ENCODE results near the gene ZBTB32. TPM values are rescaled to one million over a fixed set of nuclear protein-coding genes. Genes with fewer than 3 reads are reported as not detected.
A peak's percentile ranks its signal among the peaks of the same experiment; 100 is the strongest.

ZBTB32 gene
- total RNA-seq, 6 donors from 2014 or later = 0.20 to 0.55 (median 0.30) TPM; not detected in 3

DNA sequence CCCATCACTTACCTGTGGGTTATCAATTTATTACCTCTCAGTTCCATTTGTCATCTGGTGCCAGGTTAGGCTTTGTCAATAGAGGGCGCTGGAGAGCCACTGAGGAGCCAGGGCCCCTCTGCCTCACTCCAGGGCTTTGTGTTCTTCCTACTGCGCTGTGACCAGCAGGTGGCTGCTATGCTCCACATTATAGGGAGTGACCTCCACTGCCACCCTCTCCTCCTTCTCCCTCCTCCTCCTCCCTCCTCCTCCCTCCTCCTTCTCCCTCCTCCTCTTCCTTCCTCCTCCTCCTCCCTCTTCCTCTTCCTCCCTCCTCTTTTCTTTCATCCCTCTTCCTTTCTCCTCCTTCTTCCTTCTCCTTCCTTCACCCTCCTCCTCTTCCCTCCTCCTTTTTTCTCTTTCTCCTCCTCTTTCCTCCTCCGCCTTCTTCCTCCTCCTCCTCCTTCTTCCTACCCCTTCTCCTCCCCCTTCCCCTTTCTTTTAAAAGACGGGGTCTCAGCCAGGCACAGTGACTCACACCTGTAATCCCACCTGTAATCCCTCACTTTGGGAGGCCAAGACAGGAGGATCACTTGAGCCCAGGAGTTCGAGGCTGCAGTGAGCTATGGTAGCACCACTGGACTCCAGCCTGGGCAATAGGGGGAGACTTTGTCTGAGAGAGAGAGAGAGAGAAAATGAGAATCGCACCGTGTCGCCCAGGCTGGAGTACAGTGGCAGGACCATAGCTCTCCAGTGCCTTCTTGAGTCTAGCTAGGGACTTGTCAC lies 10.3 kb upstream of the ZBTB32 start:
- no peaks in the 10 kb centered on the region for H3K9me3 ChIP-seq
- no peak overlapping the region for H3K27ac ChIP-seq
- ATAC-seq (ENCODE audit: low FRiP score in 2 of 2) (peak; percentile 99), DNase-seq (peak in 1 of 2 donors; percentile 90)
- H3K4me1 ChIP-seq = no peaks in the 10 kb centered on the region
- no peak for TF ChIP-seq POLR2A (IDR thresholded peaks at IDR 0.05)
- TF ChIP-seq, protein P1, sequence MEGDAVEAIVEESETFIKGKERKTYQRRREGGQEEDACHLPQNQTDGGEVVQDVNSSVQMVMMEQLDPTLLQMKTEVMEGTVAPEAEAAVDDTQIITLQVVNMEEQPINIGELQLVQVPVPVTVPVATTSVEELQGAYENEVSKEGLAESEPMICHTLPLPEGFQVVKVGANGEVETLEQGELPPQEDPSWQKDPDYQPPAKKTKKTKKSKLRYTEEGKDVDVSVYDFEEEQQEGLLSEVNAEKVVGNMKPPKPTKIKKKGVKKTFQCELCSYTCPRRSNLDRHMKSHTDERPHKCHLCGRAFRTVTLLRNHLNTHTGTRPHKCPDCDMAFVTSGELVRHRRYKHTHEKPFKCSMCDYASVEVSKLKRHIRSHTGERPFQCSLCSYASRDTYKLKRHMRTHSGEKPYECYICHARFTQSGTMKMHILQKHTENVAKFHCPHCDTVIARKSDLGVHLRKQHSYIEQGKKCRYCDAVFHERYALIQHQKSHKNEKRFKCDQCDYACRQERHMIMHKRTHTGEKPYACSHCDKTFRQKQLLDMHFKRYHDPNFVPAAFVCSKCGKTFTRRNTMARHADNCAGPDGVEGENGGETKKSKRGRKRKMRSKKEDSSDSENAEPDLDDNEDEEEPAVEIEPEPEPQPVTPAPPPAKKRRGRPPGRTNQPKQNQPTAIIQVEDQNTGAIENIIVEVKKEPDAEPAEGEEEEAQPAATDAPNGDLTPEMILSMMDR (IDR thresholded peaks at IDR 0.05) = peak; percentile 91 to 98 (median 96)
- TF ChIP-seq EP300 (IDR thresholded peaks at IDR 0.05) = no peak
- WGBS, 2 donors = 27 to 28% methylated on average over 8 of the region's 8 CpGs
- no peaks in the 10 kb centered on the region for H3K36me3 ChIP-seq
- H3K4me3 ChIP-seq = no peak overlapping the region
- no peaks in the 10 kb centered on the region for H3K27me3 ChIP-seq

DNA sequence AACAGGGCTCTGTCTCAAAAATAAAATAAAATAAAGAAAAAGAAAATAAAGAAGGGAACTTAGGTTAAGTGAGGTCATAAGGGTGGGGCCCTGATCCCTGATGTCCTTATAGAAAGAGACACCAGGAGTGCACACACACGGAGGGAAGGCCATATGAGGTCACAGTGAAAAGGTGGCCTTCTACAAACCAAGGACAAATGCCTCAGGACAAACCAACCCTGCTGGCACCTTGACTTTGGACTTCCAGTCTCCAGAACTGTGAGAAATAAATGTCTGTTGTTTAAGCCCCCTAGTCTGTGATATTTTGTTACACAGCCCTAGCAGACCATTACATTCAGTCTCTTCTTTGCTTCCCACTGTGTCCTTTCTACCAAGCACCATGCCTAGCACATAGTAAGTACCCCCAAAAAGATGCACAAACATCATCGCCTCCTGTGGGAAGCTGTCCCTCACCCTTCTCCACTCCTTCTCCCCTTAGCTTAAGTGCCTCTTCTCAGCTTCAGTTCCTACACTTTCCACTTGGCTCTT lies 8.4 kb upstream of the ZBTB32 start:
- Histone ChIP-seq H3K4me3 (no peak overlapping the region), H3K9me3 (no peaks in the 10 kb centered on the region), H3K27me3 (no peaks in the 10 kb centered on the region), H3K4me1 (no peaks in the 10 kb centered on the region), H3K36me3 (no peaks in the 10 kb centered on the region), H3K27ac (no peak overlapping the region)
- DNase-seq (no peak), ATAC-seq (ENCODE audit: low FRiP score in 2 of 2) (no peak)
- TF ChIP-seq POLR2AphosphoS5 (IDR thresholded peaks at IDR 0.05) = no peak
- TF ChIP-seq, protein P1 (IDR thresholded peaks at IDR 0.05) = no peak
- no peak for TF ChIP-seq POLR2A (IDR thresholded peaks at IDR 0.05)
- TF ChIP-seq EP300 (IDR thresholded peaks at IDR 0.05) = no peak
- WGBS, 2 donors = 70 to 79% methylated on average over 2 of the region's 2 CpGs

DNA sequence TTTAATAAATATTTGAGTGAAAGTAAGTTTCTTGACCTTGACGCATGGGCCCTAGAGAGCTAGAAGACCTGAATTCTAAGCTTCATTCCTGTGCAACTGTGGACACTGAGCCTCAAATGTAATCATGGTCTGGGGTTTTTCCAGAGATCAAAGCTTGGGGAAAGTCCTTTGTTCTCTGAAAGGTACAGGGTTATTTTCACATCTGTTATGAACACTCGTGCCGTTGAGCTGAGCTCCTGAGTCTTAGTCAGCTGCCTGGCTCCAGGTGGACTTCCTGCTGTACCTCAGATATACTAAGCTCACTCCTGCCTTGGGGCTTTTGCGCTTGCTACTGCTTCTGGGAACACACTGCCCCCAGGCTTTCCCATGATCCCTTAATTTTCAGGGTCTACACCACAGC lies 7.5 kb upstream of the ZBTB32 start:
- WGBS, 2 donors = 63 to 76% methylated on average over 4 of the region's 4 CpGs
- no peak for ATAC-seq (ENCODE audit: low FRiP score in 2 of 2)

DNA sequence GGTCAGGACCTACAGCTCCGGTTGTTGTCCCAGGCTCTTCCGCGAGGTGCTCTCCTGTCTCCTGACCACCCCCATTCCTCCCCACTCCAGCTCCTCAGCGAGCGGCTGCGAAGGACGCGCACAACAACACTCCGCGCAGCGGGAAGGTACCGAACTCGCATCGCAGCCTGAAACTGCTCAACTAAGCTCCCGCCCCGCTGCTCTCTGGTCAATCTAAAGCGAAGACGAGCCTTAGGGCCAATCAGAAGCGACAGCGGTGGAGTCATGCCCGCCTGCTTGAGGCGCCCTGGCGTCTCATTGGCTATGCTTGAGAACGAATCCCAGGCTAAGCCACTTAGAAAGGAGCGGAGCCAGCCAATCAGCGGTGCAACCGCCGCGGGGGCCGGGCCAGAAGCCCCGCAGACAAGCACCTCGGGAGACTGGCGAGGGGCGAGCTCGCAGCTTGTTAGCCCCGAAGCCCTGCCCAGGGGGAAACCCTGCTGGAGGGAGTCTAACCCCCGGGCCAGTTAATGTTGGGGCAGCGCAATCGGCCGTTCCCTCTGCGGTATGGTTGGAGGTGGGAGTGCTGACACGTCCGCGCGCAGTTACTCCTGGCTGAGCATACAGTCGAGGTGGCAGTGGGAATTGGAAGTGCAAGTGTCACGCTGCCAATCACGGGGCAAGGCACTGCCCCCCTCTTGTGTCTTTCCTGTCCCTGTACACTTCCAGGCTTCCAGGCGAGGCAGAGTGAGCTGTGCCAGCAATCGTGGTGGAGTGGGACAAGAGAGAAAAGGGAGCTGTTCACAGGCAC lies 1.9 kb upstream of the ZBTB32 start:
- DNase-seq (peak; percentile 96 to 100), ATAC-seq (ENCODE audit: low FRiP score in 2 of 2) (peak; percentile 99)
- Histone ChIP-seq H3K27me3 (no peaks in the 10 kb centered on the region), H3K27ac (peak overlapping the region in 3 of 4 donors; percentile 36 to 79 (median 74)), H3K4me3 (peak overlapping the region; percentile 45 to 77 (median 59)), H3K36me3 (no peaks in the 10 kb centered on the region), H3K9me3 (no peaks in the 10 kb centered on the region), H3K4me1 (peaks cover 7 to 15% (median 11%) of the 10 kb centered on the region in 4 donors)
- WGBS, 2 donors = 0 to 1% methylated on average over 12 to 35 of the region's 50 CpGs
- TF ChIP-seq EP300 (IDR thresholded peaks at IDR 0.05) (no peak), POLR2AphosphoS5 (IDR thresholded peaks at IDR 0.05) (peak; percentile 1 to 69), POLR2A (IDR thresholded peaks at IDR 0.05) (peak in 1 of 4 donors; percentile 58)
- TF ChIP-seq, protein P1 (IDR thresholded peaks at IDR 0.05) = no peak

More for the DNA sequence above, 7.5 kb upstream of the ZBTB32 start:
- TF ChIP-seq EP300 (IDR thresholded peaks at IDR 0.05) = no peak
- TF ChIP-seq POLR2A (IDR thresholded peaks at IDR 0.05) = no peak
- TF ChIP-seq, protein P1 (IDR thresholded peaks at IDR 0.05) = no peak
- no peak for TF ChIP-seq POLR2AphosphoS5 (IDR thresholded peaks at IDR 0.05)
- Histone ChIP-seq H3K4me1 (peaks cover 2 to 3% (median 2%) of the 10 kb centered on the region in 4 donors), H3K27me3 (no peaks in the 10 kb centered on the region), H3K4me3 (no peak overlapping the region), H3K36me3 (no peaks in the 10 kb centered on the region), H3K9me3 (no peaks in the 10 kb centered on the region), H3K27ac (no peak overlapping the region)
- no peak for DNase-seq

Data from upper lobe of left lung (tissue), 6 donors.